OCI-LY1 (cell line): ENCODE data around the gene CRIM1.

ENCODE experiments used
- CTCF ChIP-seq: fragments of 200-600 bp; sonication (generic), shearing (Covaris generic); IDR thresholded peaks from 2 replicates; pipeline ENCODE4 v1.5.1; 2017; ENCODE audit warnings: mild to moderate bottlenecking, antibody characterized with exemption, low read length, moderate library complexity, mixed read lengths
- EZH2 ChIP-seq: fragments of 200-600 bp; sonication (generic), shearing (Covaris generic); IDR thresholded peaks from 2 replicates; pipeline ENCODE4 v1.8.0; 2017; ENCODE audit warnings: borderline replicate concordance, mixed run types, mild to moderate bottlenecking, antibody characterized with exemption, low read length, moderate library complexity, mixed read lengths

- no peak for TF ChIP-seq CTCF
- no peak for TF ChIP-seq EZH2
Observed at GRCh38 chr2:36356298-36356989, 866 bp downstream of the CRIM1 start.
